Ureter (tissue), 1 donor: ENCODE measurements around the gene SLC17A9. TPM values are rescaled to one million over a fixed set of nuclear protein-coding genes. Genes with fewer than 3 reads are reported as not detected.

Source experiments
- DNase-seq: peaks from one replicate; pipeline ENCODE4 v3.0.0-alpha.2; 2020; ENCODE audit warnings: low spot score
- total RNA-seq: library from RNA; stranded (reverse); gene quantifications from one replicate; pipeline ENCODE4 v1.2.4, GENCODE V29; 2023
- donor health status: DM: yes; HTN: yes; CAD: no.

Gene SLC17A9
- total RNA-seq, 1 donor from 2014 or later: 10.1 TPM

DNA sequence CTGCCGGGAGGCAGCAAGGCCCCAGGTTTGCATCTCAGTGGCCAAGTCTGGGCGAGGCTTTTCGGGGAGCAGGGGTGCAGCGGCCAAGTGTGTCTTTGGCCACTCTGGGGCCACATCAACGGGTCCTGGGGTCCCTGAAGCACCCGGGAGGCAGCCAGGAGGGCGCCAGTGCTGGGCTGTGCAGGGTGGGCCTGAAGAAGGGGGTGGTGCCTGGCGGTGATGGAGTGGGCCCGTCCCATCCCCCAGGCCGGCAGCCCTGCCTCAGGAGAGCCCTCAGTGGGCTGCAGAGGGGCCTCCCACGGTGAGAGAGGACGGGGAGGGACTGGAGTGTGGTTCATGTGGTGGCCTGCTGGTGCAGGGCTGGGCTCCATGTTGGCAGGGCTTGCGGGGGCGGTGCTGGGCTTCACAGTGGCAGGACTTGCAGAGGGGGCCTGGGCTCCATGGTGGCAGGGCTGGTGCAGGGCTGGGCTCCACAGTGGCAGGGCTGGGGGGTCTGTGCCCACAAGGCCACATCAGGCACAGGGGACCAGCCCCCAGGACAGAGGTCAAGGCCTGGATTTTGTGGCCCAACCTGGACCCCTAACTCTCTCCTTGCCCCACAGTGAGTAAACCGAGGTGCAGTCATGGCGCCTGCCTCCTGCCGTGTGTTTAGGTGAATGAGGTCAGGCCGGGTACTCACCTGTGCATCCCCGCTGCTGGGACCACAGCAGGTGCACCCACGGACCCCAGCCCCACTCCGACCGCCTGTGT lies 64.7 kb downstream of the SLC17A9 start:
- DNase-seq: no peak

DNA sequence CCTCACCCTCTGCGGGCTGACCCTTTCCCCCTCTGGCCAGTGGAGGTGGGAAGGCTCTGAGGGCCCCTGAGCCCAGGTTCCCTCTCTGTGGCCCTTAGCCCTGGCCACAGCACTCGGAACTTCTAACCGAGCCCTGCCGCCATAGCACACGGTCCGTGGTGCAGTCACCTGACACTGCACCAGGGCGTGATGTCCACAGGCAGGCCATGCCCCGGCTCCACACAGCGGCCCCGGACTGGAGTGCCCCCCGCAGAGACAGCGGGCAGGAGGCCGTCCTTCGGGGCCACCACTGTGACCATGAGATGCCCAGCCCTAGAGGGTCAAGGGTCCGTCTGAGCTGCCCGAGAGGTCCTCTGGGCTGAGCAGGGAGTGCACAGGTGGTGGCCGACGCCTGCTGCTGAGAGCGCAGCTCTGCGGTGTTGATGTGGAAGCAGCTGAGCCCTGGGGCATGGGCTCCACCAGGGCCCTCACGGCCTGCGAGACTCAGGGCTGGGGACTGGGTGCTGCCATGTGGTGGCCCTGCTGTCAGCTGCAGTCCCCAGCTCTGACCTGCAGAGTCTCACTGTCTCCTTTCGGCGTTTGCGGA lies 65.4 kb downstream of the SLC17A9 start:
- DNase-seq: no peak

Other genes with a start within 250 kb of the SLC17A9 start
- not detected for gene NTSR1, start 243.9 kb upstream of the SLC17A9 start, total RNA-seq
- gene MRGBP, start 156.2 kb upstream of the SLC17A9 start, total RNA-seq: 6.3 TPM
- gene OGFR, start 147.9 kb upstream of the SLC17A9 start, total RNA-seq: 42.0 TPM
- gene COL9A3, start 135.7 kb upstream of the SLC17A9 start, total RNA-seq: 5.1 TPM
- gene TCFL5, start 90.9 kb upstream of the SLC17A9 start, total RNA-seq: 11.8 TPM
- 75.8 TPM for gene DIDO1, start 26.2 kb upstream of the SLC17A9 start, total RNA-seq
- 43.1 TPM for gene GID8, start 14.6 kb upstream of the SLC17A9 start, total RNA-seq
- gene BHLHE23, start 54.3 kb downstream of the SLC17A9 start, total RNA-seq: not detected